BJ (cell line): ENCODE measurements around the gene RBM47. TPM values are rescaled to one million over a fixed set of nuclear protein-coding genes. Genes with fewer than 3 reads are reported as not detected.
"Not testable (repeated sequence)": the region's sequence is repeated elsewhere in the genome, so short reads cannot be mapped to it uniquely, and the experiment has no call there.

Experiments
- CTCF ChIA-PET: fragments of 350-600 bp; formaldehyde crosslinking; extraction: SDS; loops from one replicate; lab custom pipeline; 2021; ENCODE audit warnings: antibody characterized with exemption, inconsistent platforms; lab: Yijun Ruan, JAX
- POLR2A ChIA-PET: fragments of 300-600 bp; sonication (Branson Sonifier 250); formaldehyde crosslinking; extraction: SDS; loops from one replicate; lab custom pipeline; 2021; ENCODE audit warnings: antibody characterized with exemption; lab: Charles Lee
- DNase-seq: peaks from one replicate; pipeline ENCODE4 v3.0.0-alpha.2; 2011; ENCODE audit warnings: low read depth
- H3K27me3 ChIP-seq: 2 replicates; pipeline ENCODE4 v1.6.0; 2011; ENCODE audit warnings: low read length; ENCODE audit not compliant: control insufficient read depth, insufficient read depth
- H3K36me3 ChIP-seq: 2 replicates; pipeline ENCODE4 v1.5.1; 2011; ENCODE audit warnings: low read length; ENCODE audit not compliant: control insufficient read depth, insufficient read depth
- H3K4me3 ChIP-seq: 2 replicates; pipeline ENCODE4 v1.5.1; 2011; ENCODE audit warnings: low read depth, mild to moderate bottlenecking, control low read depth, low read length
- CTCF ChIP-seq: IDR thresholded peaks from 2 replicates; pipeline ENCODE4 v1.5.1; 2011; ENCODE audit warnings: low read depth, mild to moderate bottlenecking, control low read depth, inconsistent platforms, low read length, moderate library complexity; ENCODE audit not compliant: insufficient read depth
- polyA plus RNA-seq: library from polyadenylated mRNA; depleted of rRNA; stranded (reverse); fragments of >200 nt; gene quantifications from 2 replicates; pipeline ENCODE4 v1.2.3, GENCODE V29; 2011

Gene RBM47
- polyA plus RNA-seq, 1 experiment = 0.52 TPM

- POLR2A ChIA-PET = no interaction called here
- Histone ChIP-seq H3K27me3 (no peaks in the 10 kb centered on the region), H3K36me3 (no peaks in the 10 kb centered on the region), H3K4me3 (no peak overlapping the region)
- DNase-seq = no peak
- CTCF ChIA-PET = no interaction called here
- no peak for TF ChIP-seq CTCF
Measured at GRCh38 chr4:40547789-40548132, 81.9 kb downstream of the RBM47 start.

GRCh38 chr4:40546969-40547788 lies 82.5 kb downstream of the RBM47 start:
- DNase-seq = no peak
- Histone ChIP-seq H3K27me3 (no peaks in the 10 kb centered on the region), H3K4me3 (no peak overlapping the region), H3K36me3 (no peaks in the 10 kb centered on the region)
- ChIA-PET POLR2A (no interaction called here), CTCF (interaction anchor here (1.4 kb wide), 1 partner anchor 171 kb away, joined by 3 read pairs; no protein-coding TSS in a partner anchor)
- no peak for TF ChIP-seq CTCF

- no peak for DNase-seq
- ChIA-PET POLR2A (no interaction called here), CTCF (interaction anchor here (1.4 kb wide), 1 partner anchor 172 kb away, joined by 3 read pairs; no protein-coding TSS in a partner anchor)
- no peaks in the 10 kb centered on the region for H3K36me3 ChIP-seq
- TF ChIP-seq CTCF = no peak
- H3K4me3 ChIP-seq = no peak overlapping the region
- no peaks in the 10 kb centered on the region for H3K27me3 ChIP-seq
Measured at GRCh38 chr4:40546506-40546905, 83.2 kb downstream of the RBM47 start.

- H3K36me3 ChIP-seq, H3K27me3 ChIP-seq, POLR2A ChIA-PET, DNase-seq, H3K4me3 ChIP-seq: not testable (repeated sequence)
- CTCF ChIA-PET = interaction anchor here (1.9 kb wide), 1 partner anchor 14 kb away, joined by 5 read pairs; no protein-coding TSS in a partner anchor
Measured at GRCh38 chr4:40545487-40545886, 84.2 kb downstream of the RBM47 start.

GRCh38 chr4:40544221-40544620 lies 85.4 kb downstream of the RBM47 start:
- no peak for DNase-seq
- no peak overlapping the region for H3K4me3 ChIP-seq
- TF ChIP-seq CTCF = no peak
- ChIA-PET POLR2A (no interaction called here), CTCF (interaction anchor here (1.9 kb wide), 1 partner anchor 13 kb away, joined by 5 read pairs; no protein-coding TSS in a partner anchor)
- no peaks in the 10 kb centered on the region for H3K27me3 ChIP-seq
- H3K36me3 ChIP-seq = no peaks in the 10 kb centered on the region

GRCh38 chr4:40540800-40541199 lies 88.9 kb downstream of the RBM47 start:
- TF ChIP-seq CTCF = no peak
- Histone ChIP-seq H3K4me3 (no peak overlapping the region), H3K27me3 (no peaks in the 10 kb centered on the region), H3K36me3 (no peaks in the 10 kb centered on the region)
- CTCF ChIA-PET = interaction anchor here (0.5 kb wide), 1 partner anchor 9 kb away, joined by 5 read pairs; no protein-coding TSS in a partner anchor
- no peak for DNase-seq
- POLR2A ChIA-PET = no interaction called here
